Parathyroid adenoma (tissue), 2 donors: ENCODE data around the gene TTC16.

Experiments used
- H2AFZ ChIP-seq: fragments of 300-600 bp; sonication (generic); one replicate; pipeline ENCODE4 v1.7.0; 2017; ENCODE audit warnings: antibody characterized with exemption, mild to moderate bottlenecking
- H3K27ac ChIP-seq: fragments of 300-600 bp; sonication (generic); one replicate; pipeline ENCODE4 v1.7.0; 2017
- H3K27me3 ChIP-seq: fragments of 300-600 bp; sonication (generic); one replicate; pipeline ENCODE4 v1.7.0; 2017; ENCODE audit warnings: low read length; ENCODE audit not compliant: control insufficient read depth, insufficient read depth
- H3K36me3 ChIP-seq: fragments of 300-600 bp; sonication (generic); one replicate; pipeline ENCODE4 v1.7.0; 2017; ENCODE audit warnings: low read length; ENCODE audit not compliant: control insufficient read depth, insufficient read depth
- H3K4me1 ChIP-seq: fragments of 300-600 bp; sonication (generic); one replicate; pipeline ENCODE4 v1.7.0; 2017; ENCODE audit warnings: control low read depth
- H3K4me2 ChIP-seq: fragments of 300-600 bp; sonication (generic); one replicate; pipeline ENCODE4 v1.7.0; 2017; ENCODE audit warnings: low read length
- H3K4me3 ChIP-seq: fragments of 300-600 bp; sonication (generic); one replicate; pipeline ENCODE4 v1.7.0; 2017; ENCODE audit warnings: low read depth, low read length
- H3K79me2 ChIP-seq: fragments of 300-600 bp; sonication (generic); one replicate; pipeline ENCODE4 v1.7.0; 2017; ENCODE audit warnings: control low read depth
- H3K9ac ChIP-seq: fragments of 300-600 bp; sonication (generic); one replicate; pipeline ENCODE4 v1.7.0; 2017; ENCODE audit warnings: mild to moderate bottlenecking
- H3K9me3 ChIP-seq: fragments of 300-600 bp; sonication (generic); one replicate; pipeline ENCODE4 v1.7.0; 2017; ENCODE audit warnings: low read length; ENCODE audit not compliant: control insufficient read depth
- CTCF ChIP-seq: fragments of 300-600 bp; sonication (generic); IDR thresholded peaks from one replicate; pipeline ENCODE4 v1.7.0; 2017; ENCODE audit warnings: antibody characterized with exemption, mild to moderate bottlenecking
- donor health status: primary hyperparathyroidism.

Gene TTC16

GRCh38 chr9:127731938-127732337 is 16.1 kb downstream of the TTC16 start:
- Histone ChIP-seq H3K9me3 (no peaks in the 10 kb centered on the region), H3K4me1 (no peaks in the 10 kb centered on the region), H3K36me3 (no peaks in the 10 kb centered on the region), H3K27ac (no peak overlapping the region), H3K9ac (no peak overlapping the region), H3K4me3 (no peak overlapping the region), H3K79me2 (no peaks in the 10 kb centered on the region), H2AFZ (no peak overlapping the region), H3K4me2 (no peak overlapping the region), H3K27me3 (no peaks in the 10 kb centered on the region)
- TF ChIP-seq CTCF = no peak

GRCh38 chr9:127732444-127732843 is 16.6 kb downstream of the TTC16 start:
- no peaks in the 10 kb centered on the region for H3K27me3 ChIP-seq
- no peaks in the 10 kb centered on the region for H3K79me2 ChIP-seq
- no peak overlapping the region for H2AFZ ChIP-seq
- H3K27ac ChIP-seq = no peak overlapping the region
- H3K4me3 ChIP-seq = no peak overlapping the region
- H3K4me1 ChIP-seq = no peaks in the 10 kb centered on the region
- no peak overlapping the region for H3K4me2 ChIP-seq
- H3K36me3 ChIP-seq = no peaks in the 10 kb centered on the region
- no peak overlapping the region for H3K9ac ChIP-seq
- H3K9me3 ChIP-seq = no peaks in the 10 kb centered on the region
- TF ChIP-seq CTCF = no peak

- Histone ChIP-seq H3K9me3 (no peaks in the 10 kb centered on the region), H3K36me3 (no peaks in the 10 kb centered on the region), H3K4me2 (no peak overlapping the region), H3K4me1 (no peaks in the 10 kb centered on the region), H3K79me2 (no peaks in the 10 kb centered on the region), H2AFZ (no peak overlapping the region), H3K27ac (no peak overlapping the region), H3K4me3 (no peak overlapping the region), H3K9ac (no peak overlapping the region), H3K27me3 (no peaks in the 10 kb centered on the region)
- no peak for TF ChIP-seq CTCF
These were observed 17.7 kb downstream of the TTC16 start for GRCh38 chr9:127733614-127734013.

GRCh38 chr9:127734247-127734746 is 18.4 kb downstream of the TTC16 start:
- Histone ChIP-seq H3K4me3 (peak overlapping the region; percentile 74), H3K79me2 (no peaks in the 10 kb centered on the region), H3K27me3 (no peaks in the 10 kb centered on the region), H2AFZ (peak overlapping the region; percentile 95), H3K4me2 (peak overlapping the region; percentile 92), H3K4me1 (no peaks in the 10 kb centered on the region), H3K9me3 (no peaks in the 10 kb centered on the region), H3K27ac (peak overlapping the region; percentile 85), H3K9ac (peak overlapping the region; percentile 46), H3K36me3 (no peaks in the 10 kb centered on the region)
- no peak for TF ChIP-seq CTCF

GRCh38 chr9:127734747-127735529 is 19.1 kb downstream of the TTC16 start, which contains the start of gene TOR2A:
TSS of gene TOR2A (minus strand) at chr9:127735294. CDS start at chr9:127735270, 24 bp downstream.
- Histone ChIP-seq H3K4me1 (no peaks in the 10 kb centered on the region), H3K27me3 (no peaks in the 10 kb centered on the region), H3K9me3 (no peaks in the 10 kb centered on the region), H3K79me2 (no peaks in the 10 kb centered on the region), H2AFZ (peak within 1 kb of the TSS; percentile 95), H3K36me3 (no peaks in the 10 kb centered on the region), H3K4me3 (peak within 1 kb of the TSS; percentile 74), H3K9ac (peak within 1 kb of the TSS; percentile 46), H3K4me2 (peak within 1 kb of the TSS; percentile 92), H3K27ac (peak within 1 kb of the TSS; percentile 85)
- peak; percentile 86 for TF ChIP-seq CTCF
